Measurements from ENCODE around the gene NEUROD6. TPM values are rescaled to one million over a fixed set of nuclear protein-coding genes. Genes with fewer than 3 reads are reported as not detected.

NEUROD6 gene
- total and polyA plus RNA-seq, 8 donors = not detected

DNA sequence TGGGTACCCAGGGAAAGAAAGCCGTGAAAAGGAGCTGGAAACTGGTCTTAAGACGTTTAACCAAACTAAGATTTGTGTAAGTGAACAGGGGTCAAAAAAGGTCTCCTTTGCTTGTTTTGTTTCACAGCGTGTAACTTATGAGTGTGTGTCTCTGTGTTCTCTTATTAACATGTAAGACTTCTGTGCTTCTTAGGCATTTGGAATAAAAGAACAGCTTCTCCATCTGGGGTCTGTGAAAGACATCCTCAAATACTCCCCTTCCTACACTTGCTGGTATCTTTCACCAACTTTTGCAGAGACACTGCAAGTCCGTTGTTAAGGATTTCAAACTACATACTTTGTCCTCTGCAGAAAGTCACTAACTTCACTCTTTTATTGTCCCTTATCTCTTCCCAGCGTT, 615 bp upstream of the NEUROD6 start:
- no peaks in the 10 kb centered on the region for H3K4me1 ChIP-seq
- H3K27me3 ChIP-seq = peaks cover 0 to 36% (median 7%) of the 10 kb centered on the region in 4 donors
- FAIRE-seq (no peak), DNase-seq (no peak), ATAC-seq (no peak)
- 11 to 21% methylated on average over 5 of the region's 5 CpGs for WGBS, 2 donors
- no peak overlapping the region for H3K27ac ChIP-seq
- no peak overlapping the region for H3K4me3 ChIP-seq
- H3K9me3 ChIP-seq = no peaks in the 10 kb centered on the region
- H3K36me3 ChIP-seq = no peaks in the 10 kb centered on the region
- intact Hi-C loops (cut with DNase I) = no loop called here
- TF ChIP-seq CTCF (IDR thresholded peaks at IDR 0.05) = no peak

DNA sequence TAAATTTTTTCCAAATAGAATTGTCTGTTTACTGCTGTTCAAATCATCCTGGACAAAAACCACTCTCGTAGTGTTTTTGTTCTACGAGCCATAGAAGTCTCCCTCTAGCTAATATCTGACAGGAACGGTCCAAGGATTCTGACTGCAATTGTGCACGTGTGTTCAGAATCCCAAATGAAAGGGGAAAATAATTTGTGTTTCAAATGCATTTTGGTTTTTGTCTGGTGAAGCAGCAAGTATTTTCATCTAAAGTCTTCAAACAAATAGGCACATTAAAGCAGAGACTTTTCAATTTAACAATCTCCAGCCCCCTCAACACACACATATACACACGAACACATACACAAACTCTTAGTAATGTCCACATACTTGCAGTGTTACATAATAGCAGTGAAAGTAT, 475 bp downstream of the NEUROD6 start:
- WGBS, 2 donors = 37 to 49% methylated on average over 5 of the region's 5 CpGs
- H3K27ac ChIP-seq = no peak overlapping the region
- no peaks in the 10 kb centered on the region for H3K4me1 ChIP-seq
- FAIRE-seq = no peak
- peaks cover 0 to 38% (median 7%) of the 10 kb centered on the region in 4 donors for H3K27me3 ChIP-seq
- no peaks in the 10 kb centered on the region for H3K36me3 ChIP-seq
- no peak for ATAC-seq
- no peak for DNase-seq
- no peak for TF ChIP-seq CTCF (IDR thresholded peaks at IDR 0.05)
- intact Hi-C loops (cut with DNase I) = no loop called here
- H3K4me3 ChIP-seq = no peak overlapping the region
- H3K9me3 ChIP-seq = no peaks in the 10 kb centered on the region

- no peak for TF ChIP-seq CTCF (IDR thresholded peaks at IDR 0.05)
- intact Hi-C loops (cut with DNase I) = no loop called here
- H3K9me3 ChIP-seq = no peaks in the 10 kb centered on the region
- H3K27me3 ChIP-seq = peaks cover 0 to 38% (median 7%) of the 10 kb centered on the region in 4 donors
- 65 to 76% methylated on average over 14 of the region's 14 CpGs for whole genome bisulfite sequencing, 2 donors
- H3K27ac ChIP-seq = no peak overlapping the region
- no peak for ATAC-seq
- H3K36me3 ChIP-seq = no peaks in the 10 kb centered on the region
- H3K4me1 ChIP-seq = no peaks in the 10 kb centered on the region
- no peak for FAIRE-seq
- no peak overlapping the region for H3K4me3 ChIP-seq
- DNase-seq = no peak
These were observed 1.8 kb downstream of the NEUROD6 start for GRCh38 chr7:31338706-31339105.

GRCh38 chr7:31337002-31337565, 3.4 kb downstream of the NEUROD6 start:
- TF ChIP-seq CTCF (IDR thresholded peaks at IDR 0.05) = no peak
- H3K27me3 ChIP-seq = peaks cover 0 to 31% (median 7%) of the 10 kb centered on the region in 4 donors
- no peak overlapping the region for H3K27ac ChIP-seq
- ATAC-seq = no peak
- no peaks in the 10 kb centered on the region for H3K4me1 ChIP-seq
- WGBS, 2 donors = 59 to 63% methylated on average over 9 of the region's 9 CpGs
- no peak overlapping the region for H3K4me3 ChIP-seq
- H3K9me3 ChIP-seq = no peaks in the 10 kb centered on the region
- intact Hi-C loops (cut with DNase I) = no loop called here
- no peak for DNase-seq
- no peaks in the 10 kb centered on the region for H3K36me3 ChIP-seq
- FAIRE-seq = no peak

GRCh38 chr7:31336202-31337001, 4.1 kb downstream of the NEUROD6 start:
- WGBS, 2 donors = 6% methylated on average over 40 to 71 of the region's 71 CpGs
- DNase-seq (peak in 5 of 6 donors; percentile 11 to 70 (median 15)), ATAC-seq (peak in 3 of 4 donors; percentile 52 to 87 (median 57)), FAIRE-seq (no peak)
- intact Hi-C loops (cut with DNase I) = no loop called here
- no peak for TF ChIP-seq CTCF (IDR thresholded peaks at IDR 0.05)
- no peak overlapping the region for H3K27ac ChIP-seq
- H3K9me3 ChIP-seq = no peaks in the 10 kb centered on the region
- H3K4me3 ChIP-seq = peak overlapping the region in 2 of 4 donors; percentile 2 to 35
- H3K27me3 ChIP-seq = peaks cover 0 to 28% (median 6%) of the 10 kb centered on the region in 4 donors
- H3K4me1 ChIP-seq = no peaks in the 10 kb centered on the region
- H3K36me3 ChIP-seq = no peaks in the 10 kb centered on the region

All from pancreas (tissue), 10 donors.